Fibroblast of lung (primary cell): ENCODE data around the gene CNTN4. TPM values are rescaled to one million over a fixed set of nuclear protein-coding genes. Genes with fewer than 3 reads are reported as not detected.

Experiments
- DNase-seq, 2 donors: peaks; one replicate each; pipeline versions ENCODE4 v3.0.0 to v3.0.0-alpha.2; 2010; ENCODE audit warnings: low read depth in 2 of 2
- H2AFZ ChIP-seq: 2 replicates; pipeline ENCODE4 v1.5.1; 2012; ENCODE audit warnings: low read length, control low read depth, inconsistent platforms
- H3K27ac ChIP-seq: 2 replicates; pipeline ENCODE4 v1.5.1; 2011; ENCODE audit warnings: low read length, control low read depth; ENCODE audit not compliant: insufficient read depth
- H3K27me3 ChIP-seq: 2 replicates; pipeline ENCODE4 v1.5.1; 2011; ENCODE audit warnings: mild to moderate bottlenecking, low read length; ENCODE audit not compliant: control insufficient read depth, insufficient read depth
- H3K36me3 ChIP-seq: 2 replicates; pipeline ENCODE4 v1.5.1; 2011; ENCODE audit warnings: low read length; ENCODE audit not compliant: control insufficient read depth, insufficient read depth
- H3K4me1 ChIP-seq: 2 replicates; pipeline ENCODE4 v1.5.1; 2011; ENCODE audit warnings: low read length; ENCODE audit not compliant: control insufficient read depth, insufficient read depth; ENCODE audit errors: extremely low read depth
- H3K4me2 ChIP-seq: 2 replicates; pipeline ENCODE4 v1.5.1; 2011; ENCODE audit warnings: low read length, control low read depth; ENCODE audit not compliant: insufficient read depth; ENCODE audit errors: extremely low read depth
- H3K4me3 ChIP-seq, 4 experiments: fragments of 200-600 bp in 1 of 4; sonication (generic) in 1 of 4; replicated peaks in 1 of 4; 2 replicates each; pipeline ENCODE4 v1.5.1; 2011 to 2016; ENCODE audit warnings: low read length in 4 of 4, low read depth in 3 of 4, mild to moderate bottlenecking in 3 of 4, control low read depth in 2 of 4, inconsistent platforms in 1 of 4, mixed read lengths in 1 of 4; ENCODE audit not compliant: insufficient read depth in 1 of 4; ENCODE audit errors: control extremely low read depth in 1 of 4
- H3K79me2 ChIP-seq: 2 replicates; pipeline ENCODE4 v1.5.1; 2012; ENCODE audit warnings: mild to moderate bottlenecking, low read length, inconsistent platforms; ENCODE audit not compliant: control insufficient read depth, insufficient read depth
- H3K9ac ChIP-seq: 2 replicates; pipeline ENCODE4 v1.5.1; 2011; ENCODE audit warnings: mild to moderate bottlenecking, low read length, control low read depth; ENCODE audit not compliant: insufficient read depth
- H3K9me3 ChIP-seq: 2 replicates; pipeline ENCODE4 v1.5.1; 2012; ENCODE audit warnings: low read depth, low read length; ENCODE audit not compliant: control insufficient read depth, insufficient read depth
- H4K20me1 ChIP-seq: 2 replicates; pipeline ENCODE4 v1.5.1; 2011; ENCODE audit warnings: low read length; ENCODE audit not compliant: control insufficient read depth, insufficient read depth; ENCODE audit errors: extremely low read depth
- EZH2 ChIP-seq: IDR thresholded peaks from 2 replicates; pipeline ENCODE4 v1.5.1; 2012; ENCODE audit warnings: low read length, control low read depth, mild to moderate bottlenecking; ENCODE audit errors: missing control alignments
- polyA plus RNA-seq, 2 donors: library from polyadenylated mRNA; depleted of rRNA in 1 of 2; stranded (reverse) in 1 of 2; unstranded in 1 of 2; fragments of >200 nt; gene quantifications; 2 replicates each; pipeline ENCODE4 v1.2.1, GENCODE V29; 2011 to 2012; ENCODE audit warnings: missing spikeins in 1 of 2
- total RNA-seq: library from RNA; depleted of rRNA; stranded (reverse); fragments of >200 nt; gene quantifications from 2 replicates; pipeline ENCODE4 v1.2.1, GENCODE V29; 2014
- TF ChIP-seq, protein P1 (sequence below), 2 donors: IDR thresholded peaks in 1 of 2; conservative IDR thresholded peaks in 1 of 2; 1 replicate in 1 of 2; 2 replicates in 1 of 2; pipeline ENCODE4 v1.5.1; 2011 to 2012; ENCODE audit warnings: low read length in 2 of 2, control low read depth in 1 of 2, inconsistent platforms in 1 of 2, low read depth in 1 of 2, mild to moderate bottlenecking in 1 of 2

The CNTN4 gene
- total and polyA plus RNA-seq, 2 donors (not counting 1 experiment from before 2014, with no cell fraction given) = 0.17 to 0.69 TPM

- no peak overlapping the region for H2AFZ ChIP-seq
- no peak overlapping the region for H3K27ac ChIP-seq
- no peak overlapping the region for H3K9ac ChIP-seq
- no peaks in the 10 kb centered on the region for H4K20me1 ChIP-seq
- no peaks in the 10 kb centered on the region for H3K36me3 ChIP-seq
- H3K4me2 ChIP-seq = no peak overlapping the region
- TF ChIP-seq EZH2 = no peak
- TF ChIP-seq, protein P1, sequence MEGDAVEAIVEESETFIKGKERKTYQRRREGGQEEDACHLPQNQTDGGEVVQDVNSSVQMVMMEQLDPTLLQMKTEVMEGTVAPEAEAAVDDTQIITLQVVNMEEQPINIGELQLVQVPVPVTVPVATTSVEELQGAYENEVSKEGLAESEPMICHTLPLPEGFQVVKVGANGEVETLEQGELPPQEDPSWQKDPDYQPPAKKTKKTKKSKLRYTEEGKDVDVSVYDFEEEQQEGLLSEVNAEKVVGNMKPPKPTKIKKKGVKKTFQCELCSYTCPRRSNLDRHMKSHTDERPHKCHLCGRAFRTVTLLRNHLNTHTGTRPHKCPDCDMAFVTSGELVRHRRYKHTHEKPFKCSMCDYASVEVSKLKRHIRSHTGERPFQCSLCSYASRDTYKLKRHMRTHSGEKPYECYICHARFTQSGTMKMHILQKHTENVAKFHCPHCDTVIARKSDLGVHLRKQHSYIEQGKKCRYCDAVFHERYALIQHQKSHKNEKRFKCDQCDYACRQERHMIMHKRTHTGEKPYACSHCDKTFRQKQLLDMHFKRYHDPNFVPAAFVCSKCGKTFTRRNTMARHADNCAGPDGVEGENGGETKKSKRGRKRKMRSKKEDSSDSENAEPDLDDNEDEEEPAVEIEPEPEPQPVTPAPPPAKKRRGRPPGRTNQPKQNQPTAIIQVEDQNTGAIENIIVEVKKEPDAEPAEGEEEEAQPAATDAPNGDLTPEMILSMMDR (conservative IDR thresholded peaks at IDR 0.05 in 1 of 2, IDR thresholded peaks at IDR 0.05 in 1 of 2; ENCODE audit: low read depth in 1 of 2, low read length in 2 of 2) = no peak
- no peaks in the 10 kb centered on the region for H3K27me3 ChIP-seq
- no peak overlapping the region for H3K4me3 ChIP-seq
- H3K4me1 ChIP-seq = no peaks in the 10 kb centered on the region
- H3K79me2 ChIP-seq = no peaks in the 10 kb centered on the region
- no peaks in the 10 kb centered on the region for H3K9me3 ChIP-seq
- DNase-seq = no peak
These were observed 257.8 kb downstream of the CNTN4 start for GRCh38 chr3:2356298-2356950.

GRCh38 chr3:2360815-2361214 lies 262.1 kb downstream of the CNTN4 start:
- no peak overlapping the region for H3K27ac ChIP-seq
- no peak overlapping the region for H3K4me2 ChIP-seq
- no peak for DNase-seq
- no peaks in the 10 kb centered on the region for H3K4me1 ChIP-seq
- no peaks in the 10 kb centered on the region for H3K79me2 ChIP-seq
- H4K20me1 ChIP-seq = no peaks in the 10 kb centered on the region
- H3K9ac ChIP-seq = no peak overlapping the region
- no peak overlapping the region for H3K4me3 ChIP-seq
- TF ChIP-seq EZH2 = no peak
- TF ChIP-seq, protein P1 (conservative IDR thresholded peaks at IDR 0.05 in 1 of 2, IDR thresholded peaks at IDR 0.05 in 1 of 2; ENCODE audit: low read depth in 1 of 2, low read length in 2 of 2) = no peak
- H3K36me3 ChIP-seq = no peaks in the 10 kb centered on the region
- H3K27me3 ChIP-seq = no peaks in the 10 kb centered on the region
- H3K9me3 ChIP-seq = no peaks in the 10 kb centered on the region
- no peak overlapping the region for H2AFZ ChIP-seq

GRCh38 chr3:2362122-2362521 lies 263.5 kb downstream of the CNTN4 start:
- no peak overlapping the region for H2AFZ ChIP-seq
- no peak overlapping the region for H3K9ac ChIP-seq
- H3K27ac ChIP-seq = no peak overlapping the region
- no peak for DNase-seq
- no peaks in the 10 kb centered on the region for H3K4me1 ChIP-seq
- no peaks in the 10 kb centered on the region for H3K27me3 ChIP-seq
- no peaks in the 10 kb centered on the region for H3K79me2 ChIP-seq
- no peak overlapping the region for H3K4me3 ChIP-seq
- no peak overlapping the region for H3K4me2 ChIP-seq
- TF ChIP-seq EZH2 = no peak
- TF ChIP-seq, protein P1 (conservative IDR thresholded peaks at IDR 0.05 in 1 of 2, IDR thresholded peaks at IDR 0.05 in 1 of 2; ENCODE audit: low read depth in 1 of 2, low read length in 2 of 2) = no peak
- no peaks in the 10 kb centered on the region for H3K36me3 ChIP-seq
- H3K9me3 ChIP-seq = no peaks in the 10 kb centered on the region
- no peaks in the 10 kb centered on the region for H4K20me1 ChIP-seq
